WTC11 (cell line): ENCODE data around the gene SHC2.

Experiments used
- CTCF ChIP-seq: fragments of 200-600 bp; IDR thresholded peaks from 2 replicates; pipeline ENCODE4 v1.8.0; 2022; ENCODE audit warnings: antibody characterized with exemption
- ESRRA ChIP-seq: sonication (generic); formaldehyde crosslinking; IDR thresholded peaks from 2 replicates; pipeline ENCODE4 v1.8.1; 2022; ENCODE audit warnings: mild to moderate bottlenecking, missing genetic modification reagents, borderline replicate concordance
- NR2C2 ChIP-seq: sonication (generic); formaldehyde crosslinking; IDR thresholded peaks from 2 replicates; pipeline ENCODE4 v1.8.0; 2022; ENCODE audit warnings: mild to moderate bottlenecking, missing genetic modification reagents
- RELA ChIP-seq: sonication (generic); formaldehyde crosslinking; IDR thresholded peaks from 2 replicates; pipeline ENCODE4 v1.8.1; 2022; ENCODE audit warnings: missing genetic modification reagents, mild to moderate bottlenecking, borderline replicate concordance
- SP1 ChIP-seq: sonication (generic); formaldehyde crosslinking; conservative IDR thresholded peaks from 2 replicates; pipeline ENCODE4 v1.8.1; 2022; ENCODE audit warnings: missing genetic modification reagents
- ZBTB43 ChIP-seq: sonication (generic); formaldehyde crosslinking; IDR thresholded peaks from 2 replicates; pipeline ENCODE4 v1.8.1; 2023; ENCODE audit warnings: mild to moderate bottlenecking, missing genetic modification reagents
- TF ChIP-seq, protein P1 (sequence below): fragments of 250-450 bp; sonication (Bioruptor Pico); IDR thresholded peaks from 2 replicates; pipeline ENCODE4 v1.9.0; 2021; ENCODE audit warnings: mild to moderate bottlenecking
- TF ChIP-seq, protein P2 (sequence below): sonication (generic); formaldehyde crosslinking; conservative IDR thresholded peaks from 2 replicates; pipeline ENCODE4 v1.8.1; 2023; ENCODE audit warnings: mild to moderate bottlenecking, low read depth, missing genetic modification reagents, moderate library complexity

- TF ChIP-seq CTCF (no peak), RELA (CRISPR knock-in tag) (no peak), NR2C2 (CRISPR knock-in tag) (no peak), ZBTB43 (CRISPR knock-in tag) (no peak), ESRRA (CRISPR knock-in tag) (no peak), SP1 (CRISPR knock-in tag) (no peak)
- TF ChIP-seq, protein P1, sequence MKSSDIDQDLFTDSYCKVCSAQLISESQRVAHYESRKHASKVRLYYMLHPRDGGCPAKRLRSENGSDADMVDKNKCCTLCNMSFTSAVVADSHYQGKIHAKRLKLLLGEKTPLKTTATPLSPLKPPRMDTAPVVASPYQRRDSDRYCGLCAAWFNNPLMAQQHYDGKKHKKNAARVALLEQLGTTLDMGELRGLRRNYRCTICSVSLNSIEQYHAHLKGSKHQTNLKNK, result no peak
- TF ChIP-seq, protein P2, sequence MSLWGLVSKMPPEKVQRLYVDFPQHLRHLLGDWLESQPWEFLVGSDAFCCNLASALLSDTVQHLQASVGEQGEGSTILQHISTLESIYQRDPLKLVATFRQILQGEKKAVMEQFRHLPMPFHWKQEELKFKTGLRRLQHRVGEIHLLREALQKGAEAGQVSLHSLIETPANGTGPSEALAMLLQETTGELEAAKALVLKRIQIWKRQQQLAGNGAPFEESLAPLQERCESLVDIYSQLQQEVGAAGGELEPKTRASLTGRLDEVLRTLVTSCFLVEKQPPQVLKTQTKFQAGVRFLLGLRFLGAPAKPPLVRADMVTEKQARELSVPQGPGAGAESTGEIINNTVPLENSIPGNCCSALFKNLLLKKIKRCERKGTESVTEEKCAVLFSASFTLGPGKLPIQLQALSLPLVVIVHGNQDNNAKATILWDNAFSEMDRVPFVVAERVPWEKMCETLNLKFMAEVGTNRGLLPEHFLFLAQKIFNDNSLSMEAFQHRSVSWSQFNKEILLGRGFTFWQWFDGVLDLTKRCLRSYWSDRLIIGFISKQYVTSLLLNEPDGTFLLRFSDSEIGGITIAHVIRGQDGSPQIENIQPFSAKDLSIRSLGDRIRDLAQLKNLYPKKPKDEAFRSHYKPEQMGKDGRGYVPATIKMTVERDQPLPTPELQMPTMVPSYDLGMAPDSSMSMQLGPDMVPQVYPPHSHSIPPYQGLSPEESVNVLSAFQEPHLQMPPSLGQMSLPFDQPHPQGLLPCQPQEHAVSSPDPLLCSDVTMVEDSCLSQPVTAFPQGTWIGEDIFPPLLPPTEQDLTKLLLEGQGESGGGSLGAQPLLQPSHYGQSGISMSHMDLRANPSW (CRISPR knock-in tag), result no peak
Measured at GRCh38 chr19:392375-392970, 68.4 kb downstream of the SHC2 start.
